NCI-H510A treated with DMSO at 0.1 percent for 48 hours (cell line): ENCODE results near the gene DLG2.

Experiments used
- DNase-seq: peaks from one replicate; lab custom pipeline; 2025; lab: John Stamatoyannopoulos, UW

The DLG2 gene

DNA sequence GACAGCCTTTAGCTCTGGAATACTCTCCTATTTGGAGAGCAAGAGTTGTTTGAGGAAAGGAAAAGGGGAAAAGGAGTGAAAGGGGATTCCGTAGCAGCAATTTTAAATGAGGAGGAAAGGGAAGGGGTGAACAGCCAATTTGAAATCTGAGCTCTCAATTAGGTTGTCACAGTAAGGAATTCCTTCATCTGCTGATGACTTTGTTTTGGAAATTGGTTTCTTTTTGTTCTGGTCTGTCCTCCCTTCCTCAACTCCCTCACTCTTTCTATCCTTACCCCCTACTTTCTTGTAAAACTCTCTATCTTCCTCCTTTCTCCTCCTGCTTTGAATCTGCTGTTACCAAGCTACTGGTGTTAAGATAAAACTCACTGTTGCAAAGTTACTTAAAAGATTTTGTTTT lies 1155.6 kb downstream of the DLG2 start:
- DNase-seq: no peak

DNA sequence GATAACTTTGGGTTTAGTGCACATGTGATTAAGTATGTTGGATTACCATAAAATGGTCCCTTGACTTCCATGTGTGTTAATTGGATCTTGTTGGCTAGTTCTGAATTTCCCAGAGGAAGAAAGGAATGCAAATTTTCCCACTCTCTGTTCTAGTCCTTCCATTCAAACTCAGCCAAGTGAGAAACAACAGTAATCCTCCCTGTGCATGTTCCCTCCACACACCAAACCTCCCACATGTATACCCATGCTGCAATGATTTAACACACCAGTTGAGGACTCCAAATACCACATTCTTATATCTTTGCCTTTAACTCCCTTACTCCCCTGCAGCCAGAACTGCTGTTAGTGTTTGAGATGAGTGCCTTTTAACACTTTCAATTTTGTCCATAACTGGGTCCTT lies 1158.9 kb downstream of the DLG2 start:
- DNase-seq: no peak

DNA sequence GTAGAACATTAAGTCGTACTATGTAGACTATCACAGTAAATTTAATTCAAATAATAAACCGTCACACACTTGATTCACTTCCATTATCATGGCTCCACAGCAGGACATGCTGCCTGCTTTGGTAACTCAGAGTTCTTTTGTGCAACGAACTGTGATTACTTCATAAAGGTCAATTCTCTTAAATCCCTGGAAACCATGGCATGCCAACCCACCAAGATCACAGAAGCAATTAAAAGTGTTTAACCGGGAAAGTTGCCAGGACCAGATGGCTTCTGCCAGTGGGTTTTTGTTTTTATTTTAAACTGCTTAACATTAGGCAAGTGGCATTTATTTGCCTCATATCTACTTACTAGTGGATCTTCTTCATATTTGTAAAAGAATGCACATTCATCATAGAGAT lies 1162.1 kb downstream of the DLG2 start:
- DNase-seq: no peak

DNA sequence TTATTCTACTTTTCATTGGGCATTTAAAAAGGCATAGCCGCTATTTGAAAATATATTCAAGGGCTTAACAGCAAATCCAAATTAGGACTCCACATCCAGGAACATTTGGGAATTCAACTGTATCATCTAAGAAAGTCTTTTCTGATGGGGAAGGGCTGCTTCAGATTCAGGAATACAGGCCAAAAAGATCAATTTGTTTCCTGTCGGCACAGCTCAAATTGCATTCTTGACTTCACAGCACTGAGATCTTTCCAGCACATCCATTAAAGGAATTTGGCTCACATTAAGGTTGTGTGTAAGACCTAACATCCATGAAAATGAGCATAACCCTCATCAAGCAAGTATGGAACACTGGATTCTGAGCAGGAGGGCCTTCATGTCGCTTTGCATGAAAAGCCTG lies 1171.5 kb downstream of the DLG2 start:
- no peak for DNase-seq

DNA sequence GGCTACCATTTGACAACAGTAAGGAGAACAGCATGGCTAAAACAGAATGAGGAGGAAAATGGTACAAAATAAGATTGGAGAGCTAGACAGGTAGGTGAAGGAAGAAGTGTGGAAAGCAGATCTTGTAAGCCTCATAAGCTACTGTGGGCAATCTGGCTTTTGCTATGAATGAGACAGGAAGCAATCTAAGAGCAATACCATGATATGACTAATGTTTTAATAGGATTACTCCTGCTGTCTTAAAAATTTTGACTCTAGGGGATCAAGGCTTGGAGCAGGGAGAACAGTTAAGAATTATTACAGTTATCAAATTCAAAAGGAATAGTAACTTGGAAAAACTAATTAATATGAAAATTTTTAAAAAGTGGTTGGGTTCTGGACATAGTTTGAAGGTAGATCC lies 1174.9 kb downstream of the DLG2 start:
- DNase-seq: no peak

DNA sequence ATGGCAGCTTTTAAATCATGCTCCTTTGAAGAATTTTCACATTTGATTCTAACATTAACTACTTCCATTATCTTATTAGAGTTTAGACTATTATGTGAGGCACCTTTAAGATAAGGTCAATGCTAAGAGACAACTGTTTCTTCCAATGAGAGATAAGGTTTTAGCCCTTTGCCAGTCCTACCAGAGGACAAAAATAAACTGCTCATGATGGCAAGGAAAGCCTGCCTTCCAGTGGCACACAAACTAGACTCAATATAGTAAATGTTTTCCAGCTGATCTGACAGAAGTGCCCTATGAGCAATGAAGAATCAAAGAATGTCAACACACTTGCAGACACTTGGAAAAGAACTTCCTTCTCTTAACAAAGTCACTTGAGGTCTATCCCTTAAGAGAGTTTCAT lies 1188.6 kb downstream of the DLG2 start:
- peak; percentile 5 for DNase-seq

DNA sequence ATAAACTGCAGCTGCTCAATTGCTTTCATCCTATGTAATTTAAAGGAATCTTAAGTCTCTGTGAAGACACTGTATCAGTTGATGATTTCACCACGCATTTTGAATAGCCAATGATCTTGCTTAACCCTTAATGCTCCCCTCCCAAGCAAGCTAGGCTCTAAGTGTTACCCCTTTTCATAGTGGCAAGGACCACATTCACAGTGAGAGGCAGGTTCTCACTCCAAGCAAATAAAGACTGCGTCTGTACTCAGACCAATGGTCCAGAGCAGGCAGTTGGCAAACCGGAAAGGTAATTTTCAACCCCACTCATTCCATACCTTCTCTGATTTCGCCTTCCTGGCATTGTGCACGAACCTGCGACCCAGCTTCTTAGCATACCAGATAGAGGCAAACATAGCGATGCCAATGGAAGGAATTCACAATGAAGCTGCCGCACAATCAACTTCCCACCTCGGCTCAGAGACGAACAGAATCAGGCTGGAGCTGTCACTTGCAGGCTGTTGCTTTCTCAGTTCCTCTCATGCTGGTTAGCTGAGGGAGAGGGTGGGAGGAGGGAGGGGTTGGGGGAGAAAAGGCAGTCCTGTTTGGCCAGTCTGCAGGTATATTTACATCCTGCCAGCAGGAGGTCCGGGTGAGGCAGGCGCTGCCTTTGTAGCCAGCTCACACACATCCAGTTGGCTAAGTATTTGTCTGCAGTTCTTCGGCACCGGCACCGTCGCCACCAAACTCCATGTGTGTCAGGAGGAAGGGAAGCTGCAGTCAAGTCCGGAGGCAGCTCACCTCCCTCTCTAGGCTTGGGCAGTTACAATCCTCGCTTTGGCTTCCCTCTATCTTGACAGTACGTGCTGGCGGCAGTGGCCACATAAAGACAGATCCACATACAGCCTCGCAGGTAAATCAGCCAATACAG lies 1189.8 kb downstream of the DLG2 start:
- peak; percentile 89 for DNase-seq

DNA sequence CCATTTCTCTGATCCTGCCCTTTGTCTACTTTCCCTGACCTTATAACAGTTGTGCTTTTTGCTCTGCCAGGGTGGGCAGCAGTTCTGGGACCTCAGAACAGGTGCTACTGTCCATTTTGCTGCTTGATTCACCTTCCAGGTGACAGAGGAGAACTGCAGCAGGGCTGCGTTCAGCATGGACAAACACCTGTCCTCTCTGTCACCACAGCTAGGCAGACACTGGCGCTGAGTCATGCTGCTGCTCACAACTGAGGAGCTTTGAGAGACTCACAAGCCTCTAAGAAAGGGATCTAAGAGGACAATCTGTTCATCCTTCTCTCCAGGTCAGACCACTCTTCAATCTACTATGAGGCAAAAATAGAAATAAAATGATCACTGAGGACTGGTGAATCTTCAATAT lies 1196.5 kb downstream of the DLG2 start:
- DNase-seq: peak; percentile 77

DNA sequence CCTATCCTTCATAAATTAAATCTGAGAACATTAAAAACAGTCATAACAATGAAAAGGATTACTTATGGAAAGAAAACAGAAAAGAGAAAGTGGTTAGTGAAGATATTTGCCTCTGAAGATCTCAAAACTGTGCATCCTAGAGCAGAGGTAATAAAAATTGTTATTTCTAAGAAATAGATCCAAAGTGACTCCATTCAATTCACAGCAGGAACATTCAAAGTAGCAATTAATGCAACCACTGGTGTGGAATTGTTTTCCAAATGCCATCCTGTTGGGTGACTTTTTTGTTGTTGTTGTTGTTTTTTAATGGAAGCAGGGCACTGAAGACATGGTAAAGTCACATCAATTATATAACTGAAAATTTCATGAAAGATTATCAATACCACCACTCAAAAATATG lies 1201.5 kb downstream of the DLG2 start:
- DNase-seq: no peak

DNA sequence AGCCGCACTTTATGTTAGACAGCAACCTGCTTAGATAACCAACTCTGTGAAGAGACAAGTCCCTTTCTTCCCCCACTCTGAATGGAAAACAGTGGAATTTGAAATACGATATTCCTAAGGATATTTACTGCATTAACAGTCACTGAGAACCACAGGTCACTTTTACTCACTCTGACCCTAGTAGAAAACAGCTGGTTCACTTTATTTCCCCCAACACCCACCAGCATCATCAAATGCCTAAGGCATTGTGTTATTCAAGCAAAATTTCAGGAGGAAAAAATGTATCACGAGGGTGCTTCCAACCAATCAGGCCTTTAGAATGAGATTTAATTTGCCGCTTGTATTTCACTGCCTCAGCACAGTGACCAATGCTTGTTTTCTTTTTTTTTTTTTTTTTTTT lies 1206.9 kb downstream of the DLG2 start:
- no peak for DNase-seq

DNA sequence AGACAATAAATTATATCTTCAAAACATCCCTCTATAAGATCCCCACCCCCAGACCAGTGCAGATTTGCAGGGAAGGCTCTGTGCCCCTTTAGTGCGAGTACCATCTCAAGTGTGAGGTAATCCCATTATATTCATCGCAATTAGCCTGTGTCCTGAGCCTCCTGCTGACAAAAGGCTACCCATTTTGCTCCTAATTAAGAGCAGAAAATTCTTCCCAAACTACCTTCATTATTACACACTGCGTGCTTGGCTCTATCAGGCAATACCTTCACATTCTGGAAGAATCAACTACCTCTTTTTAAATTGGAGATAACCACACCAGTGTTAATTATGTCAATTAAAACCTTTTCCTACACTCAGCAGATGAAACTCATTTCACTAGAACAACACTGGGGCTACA lies 1207.5 kb downstream of the DLG2 start:
- no peak for DNase-seq

DNA sequence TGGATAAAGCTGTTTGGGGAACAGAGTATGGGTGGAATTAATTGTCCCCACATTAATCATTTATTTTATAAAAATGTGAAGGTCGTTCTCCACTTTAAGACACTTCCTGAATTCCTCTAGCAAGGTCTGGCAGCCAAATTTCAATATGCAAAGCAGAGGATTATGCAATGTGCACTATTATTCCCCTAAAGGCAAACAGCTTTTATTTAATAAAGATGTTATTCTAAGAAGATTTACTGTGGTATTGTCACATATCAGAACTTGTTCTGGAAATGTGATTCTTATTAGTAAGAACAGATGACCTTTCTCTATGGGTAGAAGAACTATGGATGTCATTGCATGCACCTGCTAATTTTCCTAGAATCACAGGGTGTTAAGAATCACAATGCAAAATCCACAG lies 1212.2 kb downstream of the DLG2 start:
- no peak for DNase-seq

DNA sequence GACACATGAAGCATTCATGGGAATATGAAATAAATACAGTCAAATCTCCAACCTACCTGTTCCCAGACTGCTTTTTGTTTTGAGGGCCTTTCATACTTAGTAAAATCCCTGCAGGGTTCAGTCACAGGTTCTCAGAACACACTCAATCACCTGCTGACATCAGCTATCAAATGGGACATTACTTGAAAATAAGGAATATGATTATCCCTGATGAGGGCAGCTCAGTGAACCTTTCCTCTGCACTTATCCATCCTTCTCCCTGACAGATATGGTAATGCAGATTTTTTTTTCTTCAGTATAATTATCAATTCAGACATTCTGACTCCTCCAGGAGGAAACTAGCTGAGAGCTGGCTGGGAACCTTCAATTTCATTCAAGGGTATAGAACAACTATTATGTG lies 1213.6 kb downstream of the DLG2 start:
- no peak for DNase-seq

DNA sequence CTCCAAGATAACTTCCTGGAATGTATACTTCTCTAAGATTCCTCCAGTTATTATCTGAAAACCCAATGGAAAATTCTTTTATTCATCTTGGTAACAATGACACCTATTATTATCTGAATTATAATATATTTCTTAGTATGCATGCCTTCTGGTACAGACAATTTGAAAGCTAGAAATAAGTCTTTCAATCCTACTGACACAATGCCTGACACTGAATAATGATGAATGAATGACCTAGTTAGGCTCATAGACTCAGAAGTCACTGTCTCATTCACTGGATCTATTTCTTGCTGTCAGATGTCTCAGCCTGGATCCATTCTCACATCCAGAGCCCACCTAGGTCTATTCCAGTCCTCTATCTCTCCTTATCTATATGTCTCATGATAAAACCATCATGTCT lies 1214.3 kb downstream of the DLG2 start:
- DNase-seq: no peak

DNA sequence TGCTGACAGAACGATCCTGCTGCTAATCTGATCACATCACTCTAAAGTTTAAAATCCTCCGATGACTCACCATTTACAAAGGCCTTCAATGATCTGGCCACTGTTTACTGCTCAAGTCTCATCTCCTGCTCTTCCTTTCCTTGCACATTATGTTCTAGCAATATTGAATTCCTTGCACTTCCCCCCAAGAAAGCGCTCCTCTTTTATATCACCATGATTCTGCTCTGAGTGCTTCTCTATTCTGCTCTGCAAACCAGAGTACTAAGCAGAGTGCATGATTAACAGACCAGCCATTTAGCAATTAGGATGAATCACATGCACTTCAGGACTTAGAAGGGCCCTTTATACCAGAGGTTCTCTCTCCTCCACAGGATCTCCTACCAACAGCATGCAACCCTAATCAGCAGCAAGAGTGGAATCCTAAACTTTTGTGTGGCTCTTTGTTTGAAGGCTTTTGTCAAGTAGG lies 1218.2 kb downstream of the DLG2 start:
- peak; percentile 6 for DNase-seq

DNA sequence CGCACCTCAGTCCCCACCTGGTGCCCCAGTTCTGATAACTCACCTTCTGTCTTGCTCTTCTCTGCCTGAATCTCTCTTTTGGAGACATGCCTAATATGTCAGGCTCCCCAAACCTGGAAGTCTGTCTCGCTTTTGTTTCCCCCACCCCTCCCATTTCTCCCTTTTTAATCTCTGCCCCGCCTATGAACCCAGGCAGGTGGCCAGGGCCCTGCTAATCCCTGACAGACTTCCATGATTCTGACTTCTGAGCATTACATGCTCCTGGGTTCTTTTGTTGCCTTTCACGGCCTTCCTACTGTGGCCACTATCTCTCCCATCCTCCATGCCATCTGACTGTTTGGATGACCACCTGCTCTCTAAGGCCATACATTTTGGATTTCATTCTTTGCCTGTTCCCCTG lies 1220.1 kb downstream of the DLG2 start:
- DNase-seq: no peak

DNA sequence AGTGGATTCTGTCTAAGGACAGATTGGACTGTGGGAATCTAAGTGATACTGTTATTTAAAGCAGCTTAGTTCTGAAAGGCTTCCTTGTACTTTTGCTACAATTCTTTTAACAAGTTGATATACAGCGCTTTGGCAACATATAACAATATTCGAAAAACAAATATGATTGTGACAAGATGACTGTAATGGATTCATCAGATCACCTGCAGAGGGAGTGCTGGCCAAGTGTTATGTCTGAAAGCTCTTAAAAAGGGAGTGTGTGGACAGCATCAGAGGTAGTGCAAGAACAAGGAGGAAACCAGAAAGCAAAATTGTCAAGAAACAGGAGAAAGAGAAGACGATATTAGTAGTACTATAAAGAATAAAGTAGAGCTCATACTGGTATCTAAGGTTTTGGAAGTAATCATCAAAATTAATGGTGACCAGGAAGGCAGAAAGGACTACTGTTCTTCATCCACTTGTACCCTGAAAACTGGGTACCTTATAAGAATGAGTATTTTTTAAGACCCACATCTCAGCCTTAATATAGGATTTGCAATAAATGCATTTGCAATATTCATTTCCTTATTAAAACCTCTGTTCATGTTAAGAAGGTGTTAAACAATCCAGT lies 1229.0 kb downstream of the DLG2 start:
- peak; percentile 47 for DNase-seq

DNA sequence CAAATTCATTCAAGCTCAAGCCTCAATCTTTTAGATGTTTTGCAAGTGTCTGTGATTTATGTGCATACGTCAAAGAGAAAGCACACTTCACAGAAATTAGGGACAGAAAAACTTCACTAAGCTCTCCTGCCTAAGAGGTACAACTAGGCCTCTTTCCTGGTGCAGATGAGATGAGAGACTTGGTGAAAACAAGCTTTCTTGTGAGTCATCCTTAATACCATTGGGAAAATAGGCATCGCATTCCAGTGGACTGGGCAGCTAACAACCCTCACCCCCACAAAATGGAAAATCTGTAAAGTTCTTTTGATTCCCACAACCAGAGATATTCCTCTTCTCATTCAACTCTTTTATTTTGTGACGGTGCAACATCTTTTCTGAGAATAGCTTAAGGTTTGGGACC lies 1230.6 kb downstream of the DLG2 start:
- DNase-seq: no peak

DNA sequence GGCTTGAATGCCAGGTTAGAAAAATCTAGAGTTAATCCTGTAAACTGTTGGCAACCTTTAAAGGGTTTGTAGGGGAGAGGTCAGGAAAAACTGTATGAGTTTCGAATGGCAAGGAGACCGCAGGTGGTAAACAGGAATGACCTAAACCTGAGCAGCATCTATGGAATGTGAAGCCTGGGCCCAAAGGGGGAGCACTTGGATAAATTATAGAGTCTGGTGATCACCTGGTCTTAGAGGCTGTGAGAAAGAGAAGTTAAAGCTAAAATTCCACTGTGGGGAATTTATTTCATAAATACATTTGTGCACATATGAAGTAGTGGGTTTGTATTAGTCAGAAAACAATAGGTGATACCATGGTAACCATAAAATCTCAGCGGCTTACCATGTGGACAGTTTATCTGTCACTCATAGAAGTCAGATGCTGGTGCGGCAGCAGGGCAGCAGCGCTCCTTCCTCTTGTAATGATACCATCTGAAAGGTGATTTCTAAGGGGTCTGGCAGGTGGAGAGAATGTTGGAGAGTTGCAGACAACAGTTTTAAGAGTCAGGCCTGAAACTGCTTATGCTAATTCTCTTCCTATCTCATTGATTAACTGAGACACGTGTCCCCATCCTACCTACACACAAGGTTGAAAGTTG lies 1236.6 kb downstream of the DLG2 start:
- no peak for DNase-seq

DNA sequence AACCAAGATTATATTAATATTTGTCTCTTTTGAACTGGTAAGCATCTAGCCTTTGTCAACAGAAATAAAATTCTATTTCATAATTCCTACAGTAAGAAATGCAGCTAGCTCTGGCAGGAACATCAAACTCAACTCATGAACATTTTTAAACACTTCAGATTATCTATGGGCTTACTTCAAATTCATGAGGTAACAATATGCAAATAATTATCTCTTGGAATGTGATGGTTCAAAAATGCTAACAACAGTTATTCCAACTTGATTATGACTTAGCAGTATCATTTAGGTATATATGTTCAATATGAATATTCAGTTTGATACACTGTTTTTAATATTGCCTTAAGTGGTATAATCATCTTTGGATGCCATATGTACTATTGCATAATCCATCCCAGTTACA lies 1237.4 kb downstream of the DLG2 start:
- no peak for DNase-seq

DNA sequence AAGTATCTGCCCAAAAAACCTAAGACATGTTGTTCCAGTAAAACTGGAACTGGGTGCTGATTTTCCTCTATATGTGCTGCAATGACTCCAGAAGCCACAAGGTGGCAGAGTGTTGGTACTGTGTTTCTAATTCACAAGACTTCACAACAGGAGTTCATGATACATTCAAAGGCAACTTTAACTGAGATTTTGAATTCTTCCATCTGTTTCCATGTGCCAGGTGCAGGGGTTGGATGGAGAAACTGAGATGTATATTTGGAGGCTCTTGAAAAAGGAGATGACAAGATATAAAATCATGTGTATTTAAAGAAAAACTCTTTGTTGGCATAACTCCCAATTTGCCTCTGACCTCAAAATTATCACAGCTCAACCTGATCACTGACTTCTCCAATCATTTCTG lies 1242.4 kb downstream of the DLG2 start:
- DNase-seq: peak; percentile 32

DNA sequence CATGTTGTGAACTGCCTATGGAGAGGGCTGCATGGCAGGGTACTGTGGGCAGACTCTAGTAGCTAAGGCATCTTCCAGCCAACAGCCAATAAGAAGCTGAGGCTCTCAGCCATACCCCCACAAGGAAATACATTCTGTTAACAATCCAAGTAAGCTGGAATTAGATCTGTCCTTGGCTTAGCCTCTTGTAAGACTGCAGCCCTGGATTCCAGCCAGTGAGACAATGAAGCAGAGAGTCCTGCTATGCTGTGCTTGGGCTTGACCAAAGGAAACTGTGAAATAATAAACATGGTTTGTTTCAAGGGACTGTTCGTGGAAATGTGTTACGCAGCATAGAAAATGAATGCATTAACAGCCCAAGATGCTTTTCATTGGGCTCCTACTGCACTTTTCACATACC lies 1243.6 kb downstream of the DLG2 start:
- DNase-seq: no peak

DNA sequence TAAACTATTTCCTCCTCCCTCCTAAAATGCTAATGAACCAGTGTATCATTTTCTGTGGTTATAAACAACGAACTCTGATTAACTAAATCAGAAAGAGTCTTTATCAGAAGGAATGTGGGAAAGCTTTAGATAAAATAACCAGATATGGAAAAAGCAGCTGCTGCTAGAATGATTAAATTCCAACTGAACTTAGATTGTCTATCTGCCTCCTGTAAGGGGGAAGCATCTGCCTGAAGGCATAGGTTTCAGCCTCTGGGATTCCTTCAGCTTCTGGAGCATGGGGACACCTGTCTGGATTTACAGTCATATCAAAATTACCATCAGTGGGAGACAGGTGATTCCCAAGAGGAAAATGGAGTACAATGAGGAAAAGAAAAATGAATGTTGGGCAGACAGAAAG lies 1245.5 kb downstream of the DLG2 start:
- no peak for DNase-seq
